ENCODE results near the gene PPP1R1A.

PPP1R1A gene

DNA sequence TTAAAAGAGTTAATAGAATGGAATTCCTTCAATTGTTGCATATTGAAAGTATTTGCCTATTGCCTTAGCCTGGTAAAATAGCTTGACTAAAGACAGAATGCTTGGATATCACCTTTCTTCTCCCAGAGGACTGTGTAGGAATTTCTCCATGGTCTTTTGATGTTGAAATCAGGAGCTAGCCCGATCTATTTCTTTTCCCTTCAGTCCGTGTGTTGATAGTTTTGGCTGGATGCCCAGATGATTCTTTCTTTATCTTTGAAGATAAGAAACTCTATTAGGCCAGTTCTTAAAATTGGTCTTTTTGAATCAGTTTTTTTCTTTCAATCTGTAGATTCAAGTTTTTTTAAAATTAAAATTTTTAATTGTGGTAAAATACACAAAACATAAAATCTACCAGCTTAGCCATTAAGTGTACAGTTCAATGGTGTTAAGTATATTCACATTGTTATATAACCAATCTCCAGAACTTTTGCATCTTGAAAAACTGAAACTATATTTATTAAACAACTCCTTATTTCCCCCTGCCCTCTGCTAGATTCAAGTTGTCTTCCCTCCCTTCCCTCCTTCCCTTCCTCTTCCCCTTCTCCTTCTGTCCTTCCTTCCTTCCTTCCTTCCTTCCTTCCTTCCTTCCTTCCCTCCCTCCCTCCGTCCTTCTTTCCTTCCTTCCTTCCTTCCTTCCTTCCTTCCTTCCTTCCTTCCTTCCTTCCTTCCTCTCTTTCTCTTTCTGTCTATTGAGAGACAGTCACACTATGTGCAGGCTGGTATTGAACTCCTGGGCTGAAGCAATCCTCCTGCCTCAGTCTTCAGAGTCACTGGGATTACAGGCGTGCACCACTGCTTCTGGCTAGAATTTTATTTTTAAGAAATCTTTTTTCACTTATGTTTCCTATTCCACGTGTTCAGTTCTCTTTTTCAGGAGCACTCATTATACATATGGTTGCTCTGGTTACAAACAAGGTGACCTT, 36.1 kb upstream of the PPP1R1A start:
- no peaks in the 10 kb centered on the region for H3K27me3 ChIP-seq
- H3K27ac ChIP-seq, result no peak overlapping the region
- no peak overlapping the region for H3K4me3 ChIP-seq
- no peak overlapping the region for H3K4me2 ChIP-seq
- H3K9ac ChIP-seq, result no peak overlapping the region
- no peaks in the 10 kb centered on the region for H3K4me1 ChIP-seq
- no peak for TF ChIP-seq Cebpa-rat (IDR thresholded peaks at IDR 0.05)
- peaks cover 36 to 51% (median 44%) of the 10 kb centered on the region in 11 experiments for H3K9me3 ChIP-seq (replicated peaks in 1 of 11)
- peaks cover 0 to 13% (median 0%) of the 10 kb centered on the region in 11 experiments; a peak in 1 of 22 replicates for H3K36me3 ChIP-seq
- no peaks in the 10 kb centered on the region for H4K20me1 ChIP-seq

DNA sequence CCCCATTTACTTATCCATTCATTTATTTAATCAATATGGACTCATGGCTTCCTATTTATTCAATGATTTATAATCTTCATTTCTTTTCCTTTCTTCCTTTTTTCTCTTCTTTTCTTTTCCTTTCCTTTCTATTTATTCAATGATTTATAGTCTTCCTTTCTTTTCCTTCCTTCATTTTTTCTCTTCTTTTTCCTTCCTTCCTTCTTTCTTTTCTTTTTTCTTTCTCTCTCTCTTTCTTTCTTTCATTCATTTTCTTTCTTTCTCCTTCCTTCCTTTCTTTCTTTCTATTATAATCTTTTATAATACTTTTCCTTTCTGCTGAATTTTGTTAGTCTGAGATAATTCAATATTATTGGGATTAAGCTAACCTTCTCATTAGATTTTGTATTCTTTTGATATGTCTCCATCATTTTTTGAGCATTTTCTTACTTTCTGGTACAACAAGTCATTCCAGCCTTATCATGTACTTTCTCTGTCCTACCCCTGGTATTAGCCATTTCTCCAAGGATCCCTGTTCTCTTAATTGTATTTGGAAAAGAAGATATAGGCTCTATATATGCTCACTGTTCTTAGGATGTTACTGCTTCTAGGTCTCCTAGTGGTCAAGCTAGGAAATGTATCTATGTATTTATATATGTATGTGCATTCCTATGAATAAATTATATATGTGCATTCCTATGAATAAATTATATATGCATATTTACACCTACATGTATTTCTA, 34.2 kb upstream of the PPP1R1A start:
- H4K20me1 ChIP-seq, result no peaks in the 10 kb centered on the region
- H3K9me3 ChIP-seq (replicated peaks in 1 of 11), result peaks cover 22 to 33% (median 29%) of the 10 kb centered on the region in 11 experiments
- H3K9ac ChIP-seq, result no peak overlapping the region
- H3K4me1 ChIP-seq, result peaks cover 0 to 2% (median under 1%) of the 10 kb centered on the region in 10 experiments; a peak in 7 of 20 replicates
- no peak overlapping the region for H3K4me3 ChIP-seq
- no peaks in the 10 kb centered on the region for H3K27me3 ChIP-seq
- peaks cover 0 to 6% (median 0%) of the 10 kb centered on the region in 11 experiments; a peak in 1 of 22 replicates for H3K36me3 ChIP-seq
- H3K4me2 ChIP-seq, result no peak overlapping the region
- no peak overlapping the region for H3K27ac ChIP-seq
- no peak for TF ChIP-seq Cebpa-rat (IDR thresholded peaks at IDR 0.05)

- no peaks in the 10 kb centered on the region for H3K9me3 ChIP-seq (replicated peaks in 1 of 11)
- H3K4me2 ChIP-seq, result peak overlapping the region; percentile 12 to 75 (median 45); a peak in 21 of 22 replicates
Observed at GRCh38 chr12:54616933-54617680, 28.6 kb upstream of the PPP1R1A start.

DNA sequence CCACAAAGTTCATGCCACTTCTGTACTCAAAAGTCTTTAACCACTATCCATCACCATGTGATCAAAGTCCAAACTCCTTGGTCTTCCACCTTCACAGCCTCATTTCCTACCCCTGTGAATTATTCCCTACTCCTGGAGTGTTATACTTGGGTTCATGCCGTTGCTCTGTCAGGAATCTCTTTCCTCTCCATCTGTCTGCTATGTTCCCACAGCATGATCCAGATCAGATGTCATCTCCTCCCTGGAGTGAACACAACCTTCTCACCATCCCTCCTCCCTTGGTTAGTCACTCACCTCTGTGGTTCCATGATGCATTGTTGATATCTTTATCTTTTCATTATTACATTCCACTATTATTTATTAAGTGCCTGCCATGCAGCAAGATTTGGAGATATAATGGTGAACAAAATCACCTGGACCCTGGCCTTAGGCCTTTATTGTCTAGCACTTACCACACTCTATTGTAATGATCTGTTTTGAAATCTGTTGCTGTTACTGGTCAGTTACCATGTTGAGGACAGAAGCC, 23.8 kb upstream of the PPP1R1A start:
- Histone ChIP-seq H3K27me3 (no peaks in the 10 kb centered on the region), H3K4me2 (no peak overlapping the region), H3K4me1 (peaks cover 0 to 11% (median 9%) of the 10 kb centered on the region in 10 experiments; a peak in 13 of 20 replicates), H3K4me3 (no peak overlapping the region), H3K9ac (no peak overlapping the region), H3K9me3 (replicated peaks in 1 of 11) (no peaks in the 10 kb centered on the region), H4K20me1 (no peaks in the 10 kb centered on the region), H3K27ac (no peak overlapping the region), H3K36me3 (no peaks in the 10 kb centered on the region)
- TF ChIP-seq Cebpa-rat (IDR thresholded peaks at IDR 0.05), result no peak

More at GRCh38 chr12:54616933-54617680, 28.6 kb upstream of the PPP1R1A start:
- H3K9ac ChIP-seq, result no peak overlapping the region
- no peak overlapping the region for H3K4me3 ChIP-seq
- H3K4me1 ChIP-seq, result peaks cover 0 to 17% (median 12%) of the 10 kb centered on the region in 10 experiments; a peak in 13 of 20 replicates
- H3K36me3 ChIP-seq, result no peaks in the 10 kb centered on the region
- TF ChIP-seq Cebpa-rat (IDR thresholded peaks at IDR 0.05), result no peak
- no peaks in the 10 kb centered on the region for H4K20me1 ChIP-seq
- no peaks in the 10 kb centered on the region for H3K27me3 ChIP-seq
- H3K27ac ChIP-seq, result peak overlapping the region in 3 of 11 experiments; percentile 15 to 39 (median 32); a peak in 3 of 22 replicates

DNA sequence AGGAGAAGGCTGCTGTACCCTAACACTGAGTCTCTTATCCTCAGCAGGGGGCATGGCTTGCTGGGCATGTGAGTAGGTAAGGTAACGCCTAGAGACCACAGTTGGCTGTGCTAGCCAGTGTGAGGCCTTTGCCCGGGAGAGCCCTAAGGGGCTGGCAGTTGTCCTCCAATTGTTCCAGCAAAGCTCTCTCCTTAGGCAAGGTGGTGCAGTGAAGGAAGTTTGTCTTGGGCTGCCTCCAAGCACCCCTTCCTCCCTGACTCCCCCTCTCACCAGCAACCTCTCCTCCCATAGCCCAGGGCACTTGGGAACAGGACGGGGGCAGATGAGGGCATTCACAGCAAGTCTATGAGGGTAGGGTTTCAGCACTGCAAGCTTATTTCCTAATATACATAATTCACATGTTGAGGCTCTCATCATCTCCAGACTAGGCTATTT, 23.3 kb upstream of the PPP1R1A start:
- no peak for TF ChIP-seq Cebpa-rat (IDR thresholded peaks at IDR 0.05)
- no peaks in the 10 kb centered on the region for H3K27me3 ChIP-seq

GRCh38 chr12:54608769-54609168, 20.3 kb upstream of the PPP1R1A start:
- no peaks in the 10 kb centered on the region for H3K27me3 ChIP-seq
- H3K9ac ChIP-seq, result no peak overlapping the region
- H3K9me3 ChIP-seq (replicated peaks in 1 of 11), result no peaks in the 10 kb centered on the region
- H3K36me3 ChIP-seq, result no peaks in the 10 kb centered on the region
- H3K4me3 ChIP-seq, result no peak overlapping the region
- no peak overlapping the region for H3K27ac ChIP-seq
- H3K4me1 ChIP-seq, result no peaks in the 10 kb centered on the region
- no peak for TF ChIP-seq Cebpa-rat (IDR thresholded peaks at IDR 0.05)
- no peak overlapping the region for H3K4me2 ChIP-seq
- H4K20me1 ChIP-seq, result no peaks in the 10 kb centered on the region

More for the DNA sequence above, 23.3 kb upstream of the PPP1R1A start:
- Histone ChIP-seq H3K4me1 (peaks cover 0 to 6% (median 4%) of the 10 kb centered on the region in 10 experiments; a peak in 13 of 20 replicates), H3K9me3 (replicated peaks in 1 of 11) (no peaks in the 10 kb centered on the region), H3K36me3 (no peaks in the 10 kb centered on the region), H3K27ac (no peak overlapping the region), H3K4me2 (no peak overlapping the region), H4K20me1 (no peaks in the 10 kb centered on the region), H3K9ac (no peak overlapping the region), H3K4me3 (no peak overlapping the region)

DNA sequence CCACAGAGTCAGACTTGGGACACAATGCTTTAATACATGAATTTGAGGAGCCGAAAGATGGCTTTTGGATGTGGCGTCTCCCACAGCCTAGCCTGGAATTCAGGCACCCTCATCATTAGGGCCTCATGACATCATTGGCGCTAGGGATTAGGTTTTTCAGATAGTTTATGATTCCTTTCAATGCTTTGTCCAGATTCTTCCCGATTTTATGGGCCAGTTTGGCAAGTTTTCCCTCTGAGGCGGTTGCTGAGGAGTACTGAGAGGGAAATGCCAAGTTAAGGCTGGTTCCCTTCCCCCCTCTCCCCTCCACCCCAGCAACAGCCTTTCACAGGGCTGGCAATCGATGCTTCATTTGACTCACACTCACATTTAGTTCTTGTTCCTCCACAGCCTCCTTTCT, 19.7 kb upstream of the PPP1R1A start:
- Histone ChIP-seq H3K27me3 (no peaks in the 10 kb centered on the region), H3K4me1 (no peaks in the 10 kb centered on the region)

GRCh38 chr12:54606556-54606955, 18.1 kb upstream of the PPP1R1A start:
- Histone ChIP-seq H4K20me1 (no peaks in the 10 kb centered on the region), H3K9me3 (replicated peaks in 1 of 11) (no peaks in the 10 kb centered on the region), H3K4me2 (no peak overlapping the region), H3K27ac (no peak overlapping the region), H3K4me3 (no peak overlapping the region), H3K36me3 (no peaks in the 10 kb centered on the region), H3K4me1 (peaks cover 0 to 4% (median 0%) of the 10 kb centered on the region in 10 experiments; a peak in 2 of 20 replicates), H3K9ac (no peak overlapping the region), H3K27me3 (no peaks in the 10 kb centered on the region)
- no peak for TF ChIP-seq Cebpa-rat (IDR thresholded peaks at IDR 0.05)

More for the DNA sequence above, 19.7 kb upstream of the PPP1R1A start:
- H3K9me3 ChIP-seq (replicated peaks in 1 of 11), result no peaks in the 10 kb centered on the region
- no peak overlapping the region for H3K9ac ChIP-seq
- no peak overlapping the region for H3K4me3 ChIP-seq
- H3K27ac ChIP-seq, result no peak overlapping the region
- H3K36me3 ChIP-seq, result no peaks in the 10 kb centered on the region
- TF ChIP-seq Cebpa-rat (IDR thresholded peaks at IDR 0.05), result no peak
- no peaks in the 10 kb centered on the region for H4K20me1 ChIP-seq
- no peak overlapping the region for H3K4me2 ChIP-seq

All from BLaER1 treated with 17β-estradiol and CSF1 and Interleukin-3, amounts not matched to agents 10 nM and 100 nM (cell line).